Mesenteric fat pad (tissue), 1 donor: Measurements from ENCODE around the gene BANP. TPM values are rescaled to one million over a fixed set of nuclear protein-coding genes. Genes with fewer than 3 reads are reported as not detected.
"Not testable (repeated sequence)": the region's sequence is repeated elsewhere in the genome, so short reads cannot be mapped to it uniquely, and the experiment has no call there.

Experiments used
- DNase-seq: peaks from one replicate; pipeline ENCODE4 v3.0.0-alpha.2; 2020; ENCODE audit warnings: low spot score
- total RNA-seq: library from RNA; stranded (reverse); fragmentation: NEBNext Ultra II Directional; extraction: Animal tissue kit (Norgen Biotek cat#: 25700); gene quantifications from one replicate; pipeline ENCODE4 v1.2.1, GENCODE V29; 2021
- donor health status: DM: yes; HTN: yes; CAD: no.

The BANP gene
- total RNA-seq, 1 donor from 2014 or later, result 28.8 TPM

GRCh38 chr16:88077328-88078108, 126.3 kb downstream of the BANP start:
- no peak for DNase-seq

GRCh38 chr16:88078111-88078775, 127.0 kb downstream of the BANP start:
- no peak for DNase-seq

GRCh38 chr16:88083582-88083981, 132.3 kb downstream of the BANP start:
- DNase-seq, result no peak

- no peak for DNase-seq
These were observed 133.6 kb downstream of the BANP start for GRCh38 chr16:88084881-88085280.

- DNase-seq, result no peak
These were observed 135.6 kb downstream of the BANP start for GRCh38 chr16:88086571-88087516.

- DNase-seq, result no peak
These were observed 136.3 kb downstream of the BANP start for GRCh38 chr16:88087517-88087877.

- no peak for DNase-seq
These were observed 136.9 kb downstream of the BANP start for GRCh38 chr16:88088161-88088581.

GRCh38 chr16:88088611-88089010, 137.4 kb downstream of the BANP start:
- DNase-seq, result not testable (repeated sequence)

- not testable (repeated sequence) for DNase-seq
These were observed 137.8 kb downstream of the BANP start for GRCh38 chr16:88089071-88089470.

GRCh38 chr16:88089632-88090376, 138.6 kb downstream of the BANP start:
- DNase-seq, result not testable (repeated sequence)

- DNase-seq, result not testable (repeated sequence)
These were observed 139.3 kb downstream of the BANP start for GRCh38 chr16:88090377-88091175.

GRCh38 chr16:88091221-88091971, 140.2 kb downstream of the BANP start:
- DNase-seq, result not testable (repeated sequence)

GRCh38 chr16:88091972-88092302, 140.7 kb downstream of the BANP start:
- not testable (repeated sequence) for DNase-seq

- DNase-seq, result not testable (repeated sequence)
These were observed 141.7 kb downstream of the BANP start for GRCh38 chr16:88092791-88093555.

- DNase-seq, result not testable (repeated sequence)
These were observed 142.5 kb downstream of the BANP start for GRCh38 chr16:88093556-88094252.

GRCh38 chr16:88094253-88094575, 143.0 kb downstream of the BANP start:
- DNase-seq, result not testable (repeated sequence)

GRCh38 chr16:88094900-88095299, 143.7 kb downstream of the BANP start:
- DNase-seq, result not testable (repeated sequence)

GRCh38 chr16:88096659-88097058, 145.4 kb downstream of the BANP start:
- not testable (repeated sequence) for DNase-seq
